GM23338 (cell line): ENCODE data around the gene FHIT. TPM values are rescaled to one million over a fixed set of nuclear protein-coding genes. Genes with fewer than 3 reads are reported as not detected.
A peak's percentile ranks its signal among the peaks of the same experiment; 100 is the strongest.

ENCODE experiments used
- ATAC-seq: fragments of 200-7000 bp; cut with Tn5 transposase; 3 replicates; pipeline ENCODE4 v1.9.1; 2020
- DNase-seq: peaks from one replicate; pipeline ENCODE4 v3.0.0-alpha.2; 2015; ENCODE audit warnings: low spot score
- H2AFZ ChIP-seq: fragments of 200-600 bp; sonication (generic); 2 replicates; pipeline ENCODE4 v1.8.0; 2016; ENCODE audit warnings: antibody characterized with exemption, mild to moderate bottlenecking, moderate library complexity
- H3F3A ChIP-seq: fragments of 200-600 bp; sonication (generic); replicated peaks from 2 replicates; pipeline ENCODE4 v1.8.0; 2017; ENCODE audit warnings: antibody characterized with exemption, mixed run types, low read depth
- H3K27ac ChIP-seq: fragments of 200-600 bp; sonication (generic); 2 replicates; pipeline ENCODE4 v1.6.1; 2016; ENCODE audit warnings: low read depth
- H3K27me3 ChIP-seq: fragments of 200-600 bp; sonication (generic); 2 replicates; pipeline ENCODE4 v1.8.0; 2016; ENCODE audit warnings: mild to moderate bottlenecking, mixed run types, moderate library complexity; ENCODE audit not compliant: insufficient read depth
- H3K36me3 ChIP-seq: fragments of 200-600 bp; sonication (generic); 2 replicates; pipeline ENCODE4 v1.8.0; 2016; ENCODE audit warnings: mild to moderate bottlenecking; ENCODE audit not compliant: insufficient read depth
- H3K4me1 ChIP-seq: fragments of 200-600 bp; sonication (generic); 2 replicates; pipeline ENCODE4 v1.8.0; 2016; ENCODE audit warnings: mild to moderate bottlenecking, moderate library complexity; ENCODE audit not compliant: insufficient read depth
- H3K4me2 ChIP-seq: fragments of 200-600 bp; sonication (generic); 2 replicates; pipeline ENCODE4 v1.7.1; 2017; ENCODE audit warnings: mixed run types
- H3K4me3 ChIP-seq: fragments of 200-600 bp; sonication (generic); 2 replicates; pipeline ENCODE4 v1.6.1; 2016; ENCODE audit warnings: mixed run types
- H3K79me2 ChIP-seq: fragments of 200-600 bp; sonication (generic); replicated peaks from 2 replicates; pipeline ENCODE4 v1.8.0; 2017; ENCODE audit warnings: mild to moderate bottlenecking; ENCODE audit not compliant: insufficient read depth
- H3K9me2 ChIP-seq: fragments of 200-600 bp; sonication (generic); 2 replicates; pipeline ENCODE4 v1.8.0; 2017; ENCODE audit not compliant: insufficient read depth
- H4K20me1 ChIP-seq: fragments of 200-600 bp; sonication (generic); replicated peaks from 2 replicates; pipeline ENCODE4 v1.8.0; 2017; ENCODE audit warnings: mild to moderate bottlenecking; ENCODE audit not compliant: insufficient read depth
- H3K27ac Mint-ChIP-seq: 2 replicates; pipeline ENCODE4 v1.8.0; 2020; ENCODE audit warnings: inconsistent platforms, mild to moderate bottlenecking, moderate library complexity, mixed read lengths
- H3K27me3 Mint-ChIP-seq: 3 replicates; pipeline ENCODE4 v1.8.0; 2022; ENCODE audit warnings: low read depth, mild to moderate bottlenecking, moderate library complexity, mixed read lengths, inconsistent platforms; ENCODE audit not compliant: insufficient read depth, poor library complexity
- H3K36me3 Mint-ChIP-seq: 3 replicates; pipeline ENCODE4 v1.8.0; 2021; ENCODE audit warnings: low read depth, mild to moderate bottlenecking, inconsistent platforms, moderate library complexity, mixed read lengths
- H3K4me1 Mint-ChIP-seq: 3 replicates; pipeline ENCODE4 v1.8.0; 2020; ENCODE audit warnings: mild to moderate bottlenecking, inconsistent platforms, mixed read lengths
- H3K4me3 Mint-ChIP-seq: 3 replicates; pipeline ENCODE4 v1.8.0; 2021; ENCODE audit warnings: moderate library complexity, mild to moderate bottlenecking, inconsistent platforms, mixed read lengths
- H3K9me3 Mint-ChIP-seq: 3 replicates; pipeline ENCODE4 v1.8.0; 2020; ENCODE audit warnings: moderate library complexity, mild to moderate bottlenecking, inconsistent platforms, mixed read lengths
- CREB1 ChIP-seq: fragments of 250-450 bp; sonication (Bioruptor Pico); IDR thresholded peaks from 2 replicates; pipeline ENCODE4 v1.5.0; 2020; ENCODE audit warnings: low read depth, mild to moderate bottlenecking, moderate library complexity
- ETS1 ChIP-seq: IDR thresholded peaks from 2 replicates; pipeline ENCODE4 v1.6.1; 2016; ENCODE audit warnings: antibody characterized with exemption
- EZH2 ChIP-seq: fragments of 200-600 bp; sonication (generic); IDR thresholded peaks from one replicate; pipeline ENCODE4 v1.8.0; 2017; ENCODE audit warnings: antibody characterized with exemption, mild to moderate bottlenecking, low read depth; ENCODE audit not compliant: unreplicated experiment
- EZH2phosphoT487 ChIP-seq: fragments of 200-600 bp; sonication (generic); IDR thresholded peaks from one replicate; pipeline ENCODE4 v1.8.1; 2018; ENCODE audit warnings: antibody characterized with exemption; ENCODE audit not compliant: unreplicated experiment
- JUNB ChIP-seq: IDR thresholded peaks from one replicate; pipeline ENCODE4 v1.6.1; 2016; ENCODE audit warnings: antibody characterized with exemption; ENCODE audit not compliant: unreplicated experiment
- NANOG ChIP-seq: IDR thresholded peaks from 2 replicates; pipeline ENCODE4 v1.6.1; 2016; ENCODE audit warnings: antibody characterized with exemption, borderline replicate concordance
- POLR2AphosphoS5 ChIP-seq: IDR thresholded peaks from 2 replicates; pipeline ENCODE4 v1.6.1; 2016; ENCODE audit warnings: antibody characterized with exemption, low read depth
- STAT1 ChIP-seq: IDR thresholded peaks from one replicate; pipeline ENCODE4 v1.6.1; 2016; ENCODE audit warnings: antibody characterized with exemption; ENCODE audit not compliant: unreplicated experiment
- ZNF114 ChIP-seq: fragments of 250-450 bp; sonication (Bioruptor Pico); IDR thresholded peaks from 2 replicates; pipeline ENCODE4 v1.5.0; 2020; ENCODE audit warnings: mild to moderate bottlenecking, moderate library complexity
- ZNF331 ChIP-seq: fragments of 250-450 bp; sonication (Bioruptor Pico); IDR thresholded peaks from 2 replicates; pipeline ENCODE4 v1.5.0; 2020; ENCODE audit warnings: low read depth, mild to moderate bottlenecking, moderate library complexity
- ZNF462 ChIP-seq: fragments of 250-450 bp; sonication (Bioruptor Pico); IDR thresholded peaks from 2 replicates; pipeline ENCODE4 v1.5.0; 2020; ENCODE audit warnings: mild to moderate bottlenecking, moderate library complexity
- polyA plus RNA-seq: library from polyadenylated mRNA; unstranded; fragments of >200 nt; fragmentation: Nextera tagmentation; extraction: Ambion mirVana; gene quantifications from 2 replicates; pipeline ENCODE4 v1.2.1, GENCODE V29; 2016
- total RNA-seq: library from RNA; depleted of rRNA; stranded (reverse); fragments of >200 nt; shearing (Covaris generic); gene quantifications from 2 replicates; pipeline ENCODE4 v1.2.3, GENCODE V29; 2014
- TF ChIP-seq, protein P1 (sequence below), 2 experiments: fragments of 200-600 bp in 1 of 2; sonication (generic) in 1 of 2; conservative IDR thresholded peaks; 2 replicates each; pipeline versions ENCODE4 v1.5.1 to v1.6.1; 2016 to 2017; ENCODE audit warnings: antibody characterized with exemption in 2 of 2, low read depth in 2 of 2, mild to moderate bottlenecking in 2 of 2, moderate library complexity in 1 of 2

Gene FHIT
- total and polyA plus RNA-seq, 2 experiments from 2014 or later = 3.0 to 8.3 TPM

DNA sequence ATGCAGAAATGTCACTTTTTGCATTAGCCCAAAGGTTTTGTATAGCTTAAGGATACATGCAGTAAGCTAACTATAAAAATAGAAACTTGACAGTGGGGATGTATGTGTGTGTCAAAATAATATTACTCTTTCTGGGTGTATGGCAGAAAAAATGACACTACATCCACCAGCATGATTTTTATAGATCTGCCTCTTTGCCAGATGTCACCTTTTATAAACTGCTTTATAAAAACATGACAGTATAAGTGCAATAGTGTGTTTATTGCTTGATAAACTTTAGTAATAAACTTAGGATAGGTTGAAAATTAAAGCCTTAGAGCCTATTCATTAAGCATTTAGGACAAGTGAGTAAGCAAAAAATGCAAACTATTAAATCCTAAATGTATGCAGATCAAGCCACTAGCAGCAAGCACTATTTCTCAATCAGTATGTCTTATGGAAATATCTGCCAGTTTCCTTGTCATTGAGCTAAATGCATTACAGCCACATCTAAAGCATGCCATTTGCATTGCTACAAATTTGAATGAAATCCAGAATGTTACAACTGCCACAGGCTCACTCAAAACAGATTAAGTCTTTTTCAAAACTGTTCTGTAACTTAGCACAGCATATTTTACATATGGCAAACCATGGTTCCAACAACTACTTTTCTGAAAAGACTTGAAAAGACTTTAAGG is 935.0 kb downstream of the FHIT start:
- Histone ChIP-seq H3K4me1 (peaks cover 21% of the 10 kb centered on the region), H3K36me3 (no peaks in the 10 kb centered on the region), H3K9me2 (no peaks in the 10 kb centered on the region), H3K27me3 (no peaks in the 10 kb centered on the region), H3F3A (no peaks in the 10 kb centered on the region), H3K4me3 (no peak overlapping the region), H3K27ac (no peak overlapping the region), H4K20me1 (no peaks in the 10 kb centered on the region), H3K4me2 (peak overlapping the region; percentile 53), H2AFZ (no peak overlapping the region), H3K79me2 (no peaks in the 10 kb centered on the region)
- Mint-ChIP-seq H3K9me3 (no peaks in the 10 kb centered on the region), H3K27me3 (no peaks in the 10 kb centered on the region), H3K27ac (peak overlapping the region; percentile 17; the same call in 1 of the 2 replicates), H3K4me1 (peaks cover 21% of the 10 kb centered on the region; the same call in 2 of the 3 replicates), H3K36me3 (no peaks in the 10 kb centered on the region), H3K4me3 (no peak overlapping the region)
- no peak for ATAC-seq
- TF ChIP-seq JUNB = no peak
- 0 out of 2 replicates have a peak, but pooled peaks have one; percentile 7 for TF ChIP-seq NANOG
- DNase-seq = no peak

- H3K27ac ChIP-seq = no peak overlapping the region
- no peak for ATAC-seq
- H3K27me3 Mint-ChIP-seq = no peaks in the 10 kb centered on the region
- TF ChIP-seq ZNF331 = no peak
- TF ChIP-seq, protein P1, sequence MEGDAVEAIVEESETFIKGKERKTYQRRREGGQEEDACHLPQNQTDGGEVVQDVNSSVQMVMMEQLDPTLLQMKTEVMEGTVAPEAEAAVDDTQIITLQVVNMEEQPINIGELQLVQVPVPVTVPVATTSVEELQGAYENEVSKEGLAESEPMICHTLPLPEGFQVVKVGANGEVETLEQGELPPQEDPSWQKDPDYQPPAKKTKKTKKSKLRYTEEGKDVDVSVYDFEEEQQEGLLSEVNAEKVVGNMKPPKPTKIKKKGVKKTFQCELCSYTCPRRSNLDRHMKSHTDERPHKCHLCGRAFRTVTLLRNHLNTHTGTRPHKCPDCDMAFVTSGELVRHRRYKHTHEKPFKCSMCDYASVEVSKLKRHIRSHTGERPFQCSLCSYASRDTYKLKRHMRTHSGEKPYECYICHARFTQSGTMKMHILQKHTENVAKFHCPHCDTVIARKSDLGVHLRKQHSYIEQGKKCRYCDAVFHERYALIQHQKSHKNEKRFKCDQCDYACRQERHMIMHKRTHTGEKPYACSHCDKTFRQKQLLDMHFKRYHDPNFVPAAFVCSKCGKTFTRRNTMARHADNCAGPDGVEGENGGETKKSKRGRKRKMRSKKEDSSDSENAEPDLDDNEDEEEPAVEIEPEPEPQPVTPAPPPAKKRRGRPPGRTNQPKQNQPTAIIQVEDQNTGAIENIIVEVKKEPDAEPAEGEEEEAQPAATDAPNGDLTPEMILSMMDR (conservative IDR thresholded peaks at IDR 0.05; ENCODE audit: low read depth in 2 of 2) = no peak
- TF ChIP-seq CREB1 = no peak
- TF ChIP-seq EZH2 = no peak
- no peak for TF ChIP-seq ETS1
- TF ChIP-seq EZH2phosphoT487 = no peak
- TF ChIP-seq STAT1 = no peak
- no peak for TF ChIP-seq NANOG
- TF ChIP-seq JUNB = no peak
- no peak for TF ChIP-seq ZNF114 (CRISPR knock-in tag)
- TF ChIP-seq POLR2AphosphoS5 = no peak
- no peak for TF ChIP-seq ZNF462 (CRISPR knock-in tag)
These were observed 937.2 kb downstream of the FHIT start for GRCh38 chr3:60313951-60314461.

More at GRCh38 chr3:60313951-60314461, 937.2 kb downstream of the FHIT start:
- DNase-seq = no peak
- no peak overlapping the region for H3K4me3 ChIP-seq
- H3K4me1 Mint-ChIP-seq = peaks cover 31% of the 10 kb centered on the region
- no peak overlapping the region for H2AFZ ChIP-seq
- no peaks in the 10 kb centered on the region for H3K79me2 ChIP-seq
- no peaks in the 10 kb centered on the region for H3K36me3 Mint-ChIP-seq
- H4K20me1 ChIP-seq = no peaks in the 10 kb centered on the region
- H3K27ac Mint-ChIP-seq = no peak overlapping the region
- H3K27me3 ChIP-seq = no peaks in the 10 kb centered on the region
- H3K4me1 ChIP-seq = peaks cover 21% of the 10 kb centered on the region
- no peaks in the 10 kb centered on the region for H3F3A ChIP-seq
- H3K4me2 ChIP-seq = no peak overlapping the region
- no peak overlapping the region for H3K4me3 Mint-ChIP-seq
- H3K36me3 ChIP-seq = no peaks in the 10 kb centered on the region
- H3K9me3 Mint-ChIP-seq = no peaks in the 10 kb centered on the region
- H3K9me2 ChIP-seq = no peaks in the 10 kb centered on the region
